Ishikawa (cell line): ENCODE results near the gene BMP7.

Experiments
- CEBPB ChIP-seq: IDR thresholded peaks from 2 replicates; pipeline ENCODE4 v1.6.1; 2012
- CREB1 ChIP-seq: IDR thresholded peaks from 2 replicates; pipeline ENCODE4 v1.6.1; 2012; ENCODE audit warnings: low read depth
- EGR1 ChIP-seq: IDR thresholded peaks from 2 replicates; pipeline ENCODE4 v1.6.1; 2012
- EP300 ChIP-seq: IDR thresholded peaks from 2 replicates; pipeline ENCODE4 v1.6.1; 2012; ENCODE audit warnings: borderline replicate concordance
- FOXM1 ChIP-seq: IDR thresholded peaks from 2 replicates; pipeline ENCODE4 v1.6.1; 2012; ENCODE audit warnings: low read depth, borderline replicate concordance
- MAX ChIP-seq: IDR thresholded peaks from 2 replicates; pipeline ENCODE4 v1.6.1; 2012
- NFIC ChIP-seq: IDR thresholded peaks from 2 replicates; pipeline ENCODE4 v1.6.1; 2012
- RAD21 ChIP-seq: IDR thresholded peaks from 2 replicates; pipeline ENCODE4 v1.6.1; 2012; ENCODE audit warnings: low read depth
- REST ChIP-seq: IDR thresholded peaks from 2 replicates; pipeline ENCODE4 v1.6.1; 2012; ENCODE audit warnings: low read depth, mild to moderate bottlenecking
- TAF1 ChIP-seq: IDR thresholded peaks from 2 replicates; pipeline ENCODE4 v1.6.1; 2012; ENCODE audit warnings: low read depth, mild to moderate bottlenecking
- TCF12 ChIP-seq: IDR thresholded peaks from 2 replicates; pipeline ENCODE4 v1.6.1; 2012; ENCODE audit warnings: low read depth
- TEAD4 ChIP-seq: IDR thresholded peaks from 2 replicates; pipeline ENCODE4 v1.6.1; 2012
- USF1 ChIP-seq: IDR thresholded peaks from 2 replicates; pipeline ENCODE4 v1.6.1; 2012
- YY1 ChIP-seq: IDR thresholded peaks from 2 replicates; pipeline ENCODE4 v1.6.1; 2012; ENCODE audit warnings: low read depth
- ZBTB7A ChIP-seq: IDR thresholded peaks from 2 replicates; pipeline ENCODE4 v1.6.1; 2012; ENCODE audit warnings: low read depth

BMP7 gene

GRCh38 chr20:57242414-57242813 is 24.0 kb downstream of the BMP7 start:
- TF ChIP-seq EGR1, result no peak
- no peak for TF ChIP-seq ZBTB7A
- TF ChIP-seq YY1, result no peak
- no peak for TF ChIP-seq CREB1
- TF ChIP-seq TEAD4, result no peak

- TF ChIP-seq TEAD4, result no peak
- TF ChIP-seq EGR1, result no peak
- TF ChIP-seq RAD21, result no peak
- TF ChIP-seq NFIC, result no peak
- TF ChIP-seq CREB1, result no peak
- no peak for TF ChIP-seq TCF12
- no peak for TF ChIP-seq MAX
- TF ChIP-seq FOXM1, result no peak
- TF ChIP-seq USF1, result no peak
- TF ChIP-seq YY1, result no peak
- no peak for TF ChIP-seq ZBTB7A
- TF ChIP-seq CEBPB, result no peak
- no peak for TF ChIP-seq REST
- TF ChIP-seq TAF1, result no peak
- TF ChIP-seq EP300, result no peak
Measured at GRCh38 chr20:57241363-57241991, 25.0 kb downstream of the BMP7 start.

GRCh38 chr20:57240581-57241362 is 25.7 kb downstream of the BMP7 start:
- TF ChIP-seq TEAD4 (no peak), ZBTB7A (no peak), USF1 (no peak), EGR1 (no peak), MAX (no peak), CREB1 (no peak)

- TF ChIP-seq REST (no peak), USF1 (no peak)
Measured at GRCh38 chr20:57238089-57238488, 28.4 kb downstream of the BMP7 start.

- TF ChIP-seq EP300 (no peak), TEAD4 (no peak), NFIC (no peak), MAX (no peak), CREB1 (no peak), ZBTB7A (no peak), REST (no peak), FOXM1 (no peak)
Measured at GRCh38 chr20:57237585-57237953, 28.9 kb downstream of the BMP7 start.
